ENCODE results near the gene SLC16A1. TPM values are rescaled to one million over a fixed set of nuclear protein-coding genes. Genes with fewer than 3 reads are reported as not detected.
"Not testable (repeated sequence)": the region's sequence is repeated elsewhere in the genome, so short reads cannot be mapped to it uniquely, and the experiment has no call there.

The SLC16A1 gene
- total RNA-seq, 2 experiments from 2014 or later, result 74.3 to 81.3 TPM

GRCh38 chr1:112889052-112889768, 66.8 kb downstream of the SLC16A1 start:
- Mint-ChIP-seq H3K4me1 (ENCODE audit: low read depth) (no peaks in the 10 kb centered on the region), H3K4me3 (no peak overlapping the region), H3K9me3 (peaks cover 6% of the 10 kb centered on the region), H3K27ac (no peak overlapping the region), H3K36me3 (ENCODE audit: low read depth) (no peaks in the 10 kb centered on the region), H3K27me3 (no peaks in the 10 kb centered on the region)
- ATAC-seq (no peak), DNase-seq (no peak)
- TF ChIP-seq, protein P1, sequence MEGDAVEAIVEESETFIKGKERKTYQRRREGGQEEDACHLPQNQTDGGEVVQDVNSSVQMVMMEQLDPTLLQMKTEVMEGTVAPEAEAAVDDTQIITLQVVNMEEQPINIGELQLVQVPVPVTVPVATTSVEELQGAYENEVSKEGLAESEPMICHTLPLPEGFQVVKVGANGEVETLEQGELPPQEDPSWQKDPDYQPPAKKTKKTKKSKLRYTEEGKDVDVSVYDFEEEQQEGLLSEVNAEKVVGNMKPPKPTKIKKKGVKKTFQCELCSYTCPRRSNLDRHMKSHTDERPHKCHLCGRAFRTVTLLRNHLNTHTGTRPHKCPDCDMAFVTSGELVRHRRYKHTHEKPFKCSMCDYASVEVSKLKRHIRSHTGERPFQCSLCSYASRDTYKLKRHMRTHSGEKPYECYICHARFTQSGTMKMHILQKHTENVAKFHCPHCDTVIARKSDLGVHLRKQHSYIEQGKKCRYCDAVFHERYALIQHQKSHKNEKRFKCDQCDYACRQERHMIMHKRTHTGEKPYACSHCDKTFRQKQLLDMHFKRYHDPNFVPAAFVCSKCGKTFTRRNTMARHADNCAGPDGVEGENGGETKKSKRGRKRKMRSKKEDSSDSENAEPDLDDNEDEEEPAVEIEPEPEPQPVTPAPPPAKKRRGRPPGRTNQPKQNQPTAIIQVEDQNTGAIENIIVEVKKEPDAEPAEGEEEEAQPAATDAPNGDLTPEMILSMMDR (IDR thresholded peaks at IDR 0.05), result no peak
- CTCF ChIA-PET, result interaction anchor here (1.0 to 1.1 kb wide), 2 partner anchors 9 to 183 kb away, joined by 3 read pairs; partner anchors contain the start of gene LRIG2
- POLR2A ChIA-PET, result interaction anchor here (1.8 kb wide), 1 partner anchor 11 kb away, joined by 4 read pairs; no protein-coding TSS in a partner anchor
- intact Hi-C loops (cut with micrococcal nuclease), result no loop called here

DNA sequence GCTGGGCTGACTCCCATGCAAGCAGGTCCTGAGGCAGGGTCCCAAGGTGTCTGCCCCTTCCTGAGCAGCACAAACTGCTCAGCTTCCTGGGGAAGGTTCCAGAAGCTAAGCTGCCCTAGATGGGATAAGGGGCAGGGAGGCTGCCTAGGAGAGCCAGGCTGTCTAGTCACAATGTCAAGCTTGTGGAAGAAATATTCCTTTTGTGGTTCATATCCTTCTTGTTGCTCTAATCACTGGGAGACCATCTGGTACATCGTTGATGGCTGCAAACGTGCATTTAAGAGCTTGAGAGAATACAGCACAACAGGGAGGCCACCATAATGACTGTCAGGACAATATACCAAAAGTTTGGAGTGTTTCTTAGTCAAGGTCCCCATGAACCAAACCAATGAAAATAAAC, 67.4 kb downstream of the SLC16A1 start:
- no peak overlapping the region for H3K27ac Mint-ChIP-seq
- DNase-seq (no peak), ATAC-seq (no peak)
- H3K36me3 Mint-ChIP-seq (ENCODE audit: low read depth), result no peaks in the 10 kb centered on the region
- H3K4me3 Mint-ChIP-seq, result no peak overlapping the region
- H3K9me3 Mint-ChIP-seq, result peaks cover 2% of the 10 kb centered on the region
- ChIA-PET POLR2A (no interaction called here), CTCF (interaction anchor here (1.0 to 1.1 kb wide), 2 partner anchors 8 to 184 kb away, joined by 3 read pairs; partner anchors contain the start of gene LRIG2)
- H3K4me1 Mint-ChIP-seq (ENCODE audit: low read depth), result no peaks in the 10 kb centered on the region
- no peaks in the 10 kb centered on the region for H3K27me3 Mint-ChIP-seq
- intact Hi-C loops (cut with micrococcal nuclease), result no loop called here
- TF ChIP-seq, protein P1 (IDR thresholded peaks at IDR 0.05), result no peak

- CTCF ChIA-PET, result no interaction called here
- Mint-ChIP-seq H3K27ac (no peak overlapping the region), H3K36me3 (ENCODE audit: low read depth) (no peaks in the 10 kb centered on the region), H3K4me1 (ENCODE audit: low read depth) (no peaks in the 10 kb centered on the region), H3K4me3 (no peak overlapping the region), H3K27me3 (no peaks in the 10 kb centered on the region), H3K9me3 (no peaks in the 10 kb centered on the region)
- TF ChIP-seq, protein P1 (IDR thresholded peaks at IDR 0.05), result no peak
- DNase-seq (no peak), ATAC-seq (no peak)
- POLR2A ChIA-PET, result no interaction called here
- intact Hi-C loops (cut with micrococcal nuclease), result no loop called here
Observed at GRCh38 chr1:112887599-112888283, 68.3 kb downstream of the SLC16A1 start.

- H3K9me3 Mint-ChIP-seq; H3K4me3 Mint-ChIP-seq; POLR2A ChIA-PET; H3K27me3 Mint-ChIP-seq; H3K27ac Mint-ChIP-seq; H3K4me1 Mint-ChIP-seq (ENCODE audit: low read depth); H3K36me3 Mint-ChIP-seq (ENCODE audit: low read depth); intact Hi-C loops (cut with micrococcal nuclease); CTCF ChIA-PET; ATAC-seq; DNase-seq: not testable (repeated sequence)
Observed at GRCh38 chr1:112884996-112885395, 71.0 kb downstream of the SLC16A1 start.

- ChIA-PET POLR2A (no interaction called here), CTCF (interaction anchor here (0.9 to 2.0 kb wide), 5 partner anchors 16 to 191 kb away, joined by 3 to 5 read pairs (median 3); partner anchors contain the start of gene LRIG2)
- ATAC-seq (no peak), DNase-seq (no peak)
- Mint-ChIP-seq H3K27ac (no peak overlapping the region), H3K9me3 (no peaks in the 10 kb centered on the region), H3K4me3 (no peak overlapping the region), H3K4me1 (ENCODE audit: low read depth) (no peaks in the 10 kb centered on the region), H3K27me3 (no peaks in the 10 kb centered on the region), H3K36me3 (ENCODE audit: low read depth) (no peaks in the 10 kb centered on the region)
- intact Hi-C loops (cut with micrococcal nuclease), result no loop called here
- TF ChIP-seq, protein P1 (IDR thresholded peaks at IDR 0.05), result no peak
Observed at GRCh38 chr1:112882271-112882744, 73.7 kb downstream of the SLC16A1 start.

Measured in activated CD8-positive, alpha-beta T cell treated with anti-CD3 and anti-CD28 coated beads for 36 hours (primary cell).